HK-2 (cell line): ENCODE results near the gene DMWD.

ENCODE experiments used
- DNase-seq: peaks from one replicate; pipeline ENCODE4 v3.0.0-alpha.2; 2018; ENCODE audit not compliant: unreplicated experiment

DMWD gene

DNA sequence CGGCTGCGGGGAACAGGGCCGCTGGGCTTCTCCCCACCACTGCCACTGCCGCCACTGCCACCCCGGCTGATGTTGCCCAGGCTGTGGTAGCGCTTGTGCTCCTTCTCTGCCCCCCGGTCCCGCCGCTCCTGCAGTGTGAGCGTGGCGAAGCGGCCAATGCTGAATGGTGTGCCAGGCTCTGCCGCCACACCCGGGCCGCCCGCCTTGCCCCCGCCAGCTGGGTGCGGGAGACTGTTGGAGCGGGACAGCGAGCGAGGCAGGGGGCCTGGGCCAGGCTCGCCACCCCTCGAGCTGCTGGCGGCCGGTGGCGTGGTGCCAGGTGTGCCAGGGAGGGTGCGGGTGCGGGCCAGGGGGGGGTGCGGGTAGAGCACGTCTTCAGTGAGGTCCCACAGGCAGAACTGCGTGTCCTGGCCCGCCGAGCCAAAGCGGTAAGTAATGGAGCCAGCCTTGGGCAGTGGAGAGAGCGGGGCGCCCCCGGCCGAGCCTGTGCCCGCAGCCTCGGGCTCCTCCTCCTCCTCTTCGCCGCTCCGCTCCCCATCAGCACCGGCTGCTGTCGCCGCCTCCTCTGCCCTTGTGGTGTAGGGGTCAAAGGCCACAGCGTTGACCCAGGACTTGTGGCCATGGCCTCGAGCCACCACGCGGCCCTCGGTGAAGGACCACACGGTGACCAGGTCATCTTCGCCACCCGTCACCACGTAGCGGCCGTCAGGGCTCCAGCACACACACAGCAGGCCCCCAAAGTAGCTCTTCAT, 6.7 kb downstream of the DMWD start:
- DNase-seq = no peak

GRCh38 chr19:45785097-45785496, 7.5 kb downstream of the DMWD start:
- DNase-seq = no peak

DNA sequence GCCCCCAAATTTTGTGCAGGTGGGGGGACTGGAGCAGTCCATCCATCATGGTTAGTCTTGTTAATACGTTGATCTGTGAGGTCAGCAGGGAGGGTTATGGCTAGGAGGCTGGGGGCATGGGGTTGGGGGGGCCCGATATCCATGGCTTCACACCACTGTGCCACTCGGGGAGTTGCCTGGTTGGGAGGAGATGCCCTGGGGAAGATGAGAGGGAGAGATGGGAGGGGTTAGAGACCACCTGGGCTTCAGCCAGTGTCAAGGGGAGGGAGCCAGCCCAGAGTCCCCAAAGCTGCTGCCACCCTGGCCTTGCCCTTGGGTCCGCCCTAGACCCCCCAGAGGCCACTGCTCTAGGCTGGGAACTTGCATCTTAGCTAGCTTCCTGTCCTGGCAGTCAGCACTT, 8.5 kb downstream of the DMWD start:
- no peak for DNase-seq

GRCh38 chr19:45782820-45783785, 9.5 kb downstream of the DMWD start:
- peak; percentile 52 for DNase-seq

- DNase-seq = no peak
These were observed 10.4 kb downstream of the DMWD start, which contains the start of gene DMPK for GRCh38 chr19:45782162-45782691. Gene DMPK, minus strand, starts transcription at chr19:45782490. Its CDS starts 138 bp downstream, at chr19:45782352.

- peak; percentile 49 for DNase-seq
These were observed 11.2 kb downstream of the DMWD start for GRCh38 chr19:45781214-45782161.

GRCh38 chr19:45780448-45781213, 12.0 kb downstream of the DMWD start:
- DNase-seq = no peak

- no peak for DNase-seq
These were observed 12.5 kb downstream of the DMWD start for GRCh38 chr19:45780146-45780447.

GRCh38 chr19:45779231-45780145, 13.2 kb downstream of the DMWD start:
- DNase-seq = no peak

DNA sequence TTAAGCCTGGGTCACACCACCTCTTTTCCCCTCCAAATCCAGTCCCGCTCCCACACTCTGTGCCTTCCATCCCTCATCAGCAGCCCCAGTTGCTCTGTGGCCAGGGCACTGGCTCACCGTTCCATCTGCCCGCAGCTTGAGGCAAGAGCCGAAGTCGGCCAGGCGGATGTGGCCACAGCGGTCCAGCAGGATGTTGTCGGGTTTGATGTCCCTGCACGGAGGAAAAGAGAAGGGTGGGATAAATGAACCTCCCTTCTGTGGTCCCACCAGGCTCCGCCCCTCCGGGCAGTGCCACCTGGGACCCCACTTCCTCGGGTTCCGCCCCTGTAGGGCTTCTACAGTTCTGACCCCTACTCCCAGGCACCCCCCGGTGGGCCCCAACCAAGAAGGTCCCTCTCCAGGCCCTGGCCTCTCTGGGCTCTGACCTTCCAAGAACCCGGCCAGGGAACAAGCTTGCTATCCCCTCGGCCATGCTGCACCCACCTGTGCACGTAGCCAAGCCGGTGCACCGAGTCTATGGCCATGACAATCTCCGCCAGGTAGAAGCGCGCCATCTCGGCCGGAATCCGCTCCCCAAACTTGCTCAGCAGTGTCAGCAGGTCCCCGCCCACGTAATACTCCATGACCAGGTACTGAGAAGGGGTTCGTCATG, 14.5 kb downstream of the DMWD start:
- DNase-seq = no peak

GRCh38 chr19:45777395-45777961, 15.2 kb downstream of the DMWD start:
- no peak for DNase-seq

- DNase-seq = no peak
These were observed 17.9 kb downstream of the DMWD start for GRCh38 chr19:45774765-45775164.

GRCh38 chr19:45773384-45773783, 19.3 kb downstream of the DMWD start:
- DNase-seq = no peak

DNA sequence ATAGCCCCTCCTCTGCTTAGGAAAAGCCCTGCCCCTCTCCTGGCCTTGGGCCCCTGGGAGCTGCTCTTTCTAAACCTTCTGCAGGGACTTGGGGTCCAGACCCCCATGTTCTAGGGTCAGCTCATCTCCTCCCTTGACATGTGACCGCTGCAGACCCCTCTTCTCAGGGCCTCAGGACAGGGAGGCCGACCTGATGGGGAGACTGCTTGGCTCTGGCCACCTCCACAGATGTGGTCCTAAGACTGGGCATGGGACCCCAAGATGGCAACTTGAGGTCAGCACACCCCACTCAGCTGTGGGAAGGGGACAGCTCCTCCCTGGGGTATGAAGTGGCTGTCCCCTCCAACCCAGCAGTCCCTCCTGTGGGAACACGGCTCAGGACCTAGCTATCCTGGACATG, 19.7 kb downstream of the DMWD start:
- DNase-seq = no peak

GRCh38 chr19:45772130-45772840, 20.4 kb downstream of the DMWD start:
- no peak for DNase-seq

- no peak for DNase-seq
These were observed 21.2 kb downstream of the DMWD start for GRCh38 chr19:45771311-45771933.

GRCh38 chr19:45770192-45771101, 22.2 kb downstream of the DMWD start:
- DNase-seq = peak; percentile 99
